Measurements from ENCODE around the gene SSU72.
"Not testable (repeated sequence)": the region's sequence is repeated elsewhere in the genome, so short reads cannot be mapped to it uniquely, and the experiment has no call there.

SSU72 gene

DNA sequence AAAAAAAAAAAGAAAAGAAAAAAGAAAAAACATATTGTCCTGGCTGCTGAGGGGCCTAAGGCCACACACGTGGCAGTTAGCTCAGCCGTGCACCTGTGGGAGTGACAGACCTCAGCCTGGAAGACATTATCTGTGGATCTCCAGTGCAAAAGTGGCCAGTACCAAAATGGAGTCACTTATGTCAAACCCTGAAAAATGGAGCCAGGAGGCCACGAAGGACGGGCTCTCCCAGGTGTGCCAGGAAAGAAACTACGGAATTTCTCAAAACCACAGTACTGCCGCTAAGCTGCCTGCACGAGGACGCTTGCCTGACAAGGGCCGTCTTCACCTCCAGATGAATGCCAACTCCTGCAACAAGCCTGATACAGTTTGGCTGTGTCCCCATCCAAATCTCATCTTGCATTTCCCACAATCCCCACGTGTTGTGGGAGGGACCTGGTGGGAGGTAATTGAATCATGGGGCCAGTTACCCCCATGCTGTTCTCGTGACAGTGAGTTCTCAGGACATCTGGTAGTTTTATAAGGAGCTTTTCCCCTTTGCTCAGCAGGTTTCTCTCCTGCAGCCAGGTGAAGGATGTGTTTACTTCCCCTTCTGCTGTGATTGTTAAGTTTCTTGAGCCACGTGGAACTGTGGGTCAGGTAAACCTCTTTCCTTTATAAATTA lies 35.3 kb upstream of the SSU72 start:
- no peak for DNase-seq

DNA sequence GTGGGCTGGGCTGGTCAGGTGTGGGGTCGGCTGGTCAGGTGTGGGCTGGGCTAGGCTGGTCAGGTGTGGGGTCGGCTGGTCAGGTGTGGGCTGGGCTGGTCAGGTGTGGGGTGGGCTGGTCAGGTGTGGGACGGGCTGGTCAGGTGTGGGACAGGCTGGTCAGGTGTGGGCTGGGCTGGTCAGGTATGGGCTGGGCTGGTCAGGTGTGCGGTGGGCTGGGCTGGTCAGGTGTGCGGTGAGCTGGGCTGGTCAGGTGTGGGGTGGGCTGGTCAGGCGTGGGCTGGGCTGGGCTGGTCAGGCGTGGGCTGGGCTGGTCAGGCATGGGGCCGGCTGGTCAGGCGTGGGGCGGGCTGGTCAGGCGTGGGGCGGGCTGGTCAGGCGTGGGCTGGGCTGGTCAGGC lies 31.6 kb upstream of the SSU72 start:
- DNase-seq: no peak

- DNase-seq: no peak
Observed at GRCh38 chr1:1605724-1606123, 31.1 kb upstream of the SSU72 start.

GRCh38 chr1:1605034-1605591 lies 30.4 kb upstream of the SSU72 start:
- DNase-seq: peak in 1 of 2 experiments; percentile 21

- DNase-seq: no peak
Observed at GRCh38 chr1:1604374-1605033, 29.8 kb upstream of the SSU72 start.

DNA sequence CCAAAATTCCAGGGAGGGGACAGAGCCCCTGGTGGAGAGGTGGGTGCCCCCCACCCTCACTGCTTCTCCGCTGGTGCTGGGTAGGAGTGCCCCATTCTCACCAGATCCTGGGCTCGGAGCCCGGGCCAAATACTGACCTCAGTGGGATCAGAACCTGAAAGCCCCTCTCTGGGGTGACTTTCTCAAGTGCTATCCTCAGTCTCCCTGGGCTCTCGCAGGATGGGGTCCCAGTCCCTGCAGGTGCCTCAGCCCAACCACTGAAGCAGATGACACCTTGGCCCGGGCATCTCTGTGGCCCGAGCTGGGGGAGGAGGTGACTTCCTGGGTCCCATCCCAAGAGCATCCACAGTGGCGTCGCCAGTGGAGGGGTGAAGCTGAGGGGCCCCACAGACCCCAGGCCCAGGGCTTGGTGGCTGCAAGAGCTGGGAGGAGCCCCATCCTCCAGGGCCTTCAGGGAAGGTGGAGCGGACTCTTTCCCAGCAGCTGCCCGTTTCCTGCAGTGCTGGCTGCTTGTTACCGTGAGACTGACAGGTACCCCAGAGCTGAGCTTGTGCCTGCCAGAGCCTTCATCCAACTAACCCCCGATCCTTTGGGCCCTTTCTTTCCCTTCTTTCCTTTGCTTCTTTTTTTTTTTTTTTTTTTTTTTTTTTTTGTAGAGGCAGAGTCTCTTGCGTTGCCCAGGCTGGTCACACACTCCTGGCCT lies 29.2 kb upstream of the SSU72 start:
- no peak for DNase-seq

GRCh38 chr1:1602968-1603506 lies 28.4 kb upstream of the SSU72 start:
- DNase-seq: no peak

- DNase-seq: no peak
Observed at GRCh38 chr1:1602304-1602967, 27.8 kb upstream of the SSU72 start.

- DNase-seq: no peak
Observed at GRCh38 chr1:1601564-1602303, 27.1 kb upstream of the SSU72 start.

GRCh38 chr1:1600861-1601563 lies 26.3 kb upstream of the SSU72 start:
- DNase-seq: no peak

DNA sequence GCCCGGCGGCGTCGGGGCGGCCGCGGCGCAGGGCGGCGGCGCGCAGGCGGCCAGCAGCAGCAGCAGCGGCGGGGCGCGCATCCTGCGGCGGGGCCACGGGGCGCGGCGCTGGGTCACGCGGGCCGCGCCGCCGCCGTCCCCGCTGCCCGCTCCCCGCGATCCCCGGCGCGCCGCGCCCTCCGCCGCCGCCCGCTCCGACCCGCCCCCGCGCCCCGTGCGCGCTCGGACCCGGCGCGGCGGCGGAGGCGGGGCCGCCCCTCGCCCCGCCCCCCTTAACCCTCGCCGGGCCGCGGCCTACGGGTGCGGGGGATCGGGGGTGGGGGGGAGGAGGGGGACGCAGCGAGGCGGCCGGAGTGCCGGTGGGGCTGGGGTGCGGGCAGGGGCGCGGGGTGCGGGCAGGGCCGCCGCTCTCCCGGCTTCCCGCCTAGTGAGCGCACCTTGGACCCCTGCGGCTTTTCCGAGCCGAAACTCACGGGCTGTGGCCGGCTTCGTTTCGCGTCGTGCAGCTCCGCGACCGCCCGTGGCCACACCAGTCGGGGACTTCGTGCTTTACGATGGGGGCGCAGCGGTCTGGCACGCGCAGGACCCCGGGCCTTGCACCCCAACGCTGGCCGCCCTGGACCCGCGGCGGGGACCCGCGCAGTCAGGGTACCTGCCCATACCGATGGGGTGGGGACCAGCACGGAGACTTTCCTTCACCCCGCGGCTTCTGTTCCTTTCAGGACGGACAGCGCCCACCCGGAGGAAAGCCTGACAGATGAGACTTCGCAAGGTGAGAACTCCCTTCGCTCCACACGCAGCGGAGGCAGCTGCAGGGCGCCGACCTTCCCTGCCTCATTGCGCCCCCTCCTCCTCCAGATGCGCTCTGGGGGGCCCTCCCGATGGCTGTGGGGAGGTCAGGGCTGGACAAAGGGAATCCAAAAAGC lies 25.5 kb upstream of the SSU72 start, which contains the start of gene FNDC10:
Gene FNDC10, minus strand, starts transcription at position 201 of the 926 bp plus-strand sequence. Its CDS starts 120 bp downstream, at position 81.
- no peak for DNase-seq

DNA sequence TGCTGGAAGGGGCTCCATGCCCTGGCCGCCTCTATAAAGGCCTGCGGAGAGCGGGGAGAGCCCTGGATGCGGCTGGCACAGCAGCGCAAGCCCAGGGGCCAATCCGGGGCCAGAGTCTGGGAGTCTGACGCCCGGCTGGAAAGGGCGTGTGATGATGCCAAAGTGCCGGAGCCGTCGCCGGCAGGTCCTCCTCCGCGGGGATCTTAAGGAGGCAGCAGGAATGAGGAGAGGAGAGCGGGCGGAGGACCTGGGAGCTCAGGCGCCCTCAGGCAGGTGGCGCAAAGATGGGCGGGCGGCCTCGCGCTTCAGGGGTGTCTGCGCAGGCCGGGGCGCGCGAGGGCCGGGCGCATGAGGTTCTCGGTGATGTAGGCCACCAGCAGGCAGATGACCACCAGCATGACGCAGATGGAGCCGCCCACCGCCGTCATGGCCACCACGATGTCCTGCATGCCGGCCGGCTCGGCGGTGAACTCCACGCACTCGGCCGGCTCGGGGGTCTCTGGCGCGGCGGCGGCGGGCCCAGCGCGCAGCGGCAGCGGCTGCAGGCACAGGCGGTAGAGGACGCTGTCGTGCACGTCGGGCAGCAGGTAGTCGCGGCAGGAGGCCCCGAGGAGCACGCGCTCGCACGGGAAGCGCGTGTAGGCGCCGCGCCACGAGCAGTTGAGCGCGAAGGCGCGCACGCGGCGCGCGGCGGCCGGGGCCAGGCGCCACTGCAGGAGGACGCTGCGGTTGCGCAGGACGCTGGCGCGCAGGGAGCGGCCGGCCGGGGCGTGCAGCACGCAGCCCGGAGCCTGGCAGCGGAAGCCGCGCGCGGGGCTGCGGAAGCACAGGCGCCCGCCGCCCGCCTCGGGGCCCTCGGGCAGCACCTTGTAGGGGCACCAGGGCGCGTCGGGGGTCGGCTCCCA lies 24.6 kb upstream of the SSU72 start:
- peak in 1 of 2 experiments; percentile 57 for DNase-seq

GRCh38 chr1:1598720-1599029 lies 24.0 kb upstream of the SSU72 start:
- no peak for DNase-seq

DNA sequence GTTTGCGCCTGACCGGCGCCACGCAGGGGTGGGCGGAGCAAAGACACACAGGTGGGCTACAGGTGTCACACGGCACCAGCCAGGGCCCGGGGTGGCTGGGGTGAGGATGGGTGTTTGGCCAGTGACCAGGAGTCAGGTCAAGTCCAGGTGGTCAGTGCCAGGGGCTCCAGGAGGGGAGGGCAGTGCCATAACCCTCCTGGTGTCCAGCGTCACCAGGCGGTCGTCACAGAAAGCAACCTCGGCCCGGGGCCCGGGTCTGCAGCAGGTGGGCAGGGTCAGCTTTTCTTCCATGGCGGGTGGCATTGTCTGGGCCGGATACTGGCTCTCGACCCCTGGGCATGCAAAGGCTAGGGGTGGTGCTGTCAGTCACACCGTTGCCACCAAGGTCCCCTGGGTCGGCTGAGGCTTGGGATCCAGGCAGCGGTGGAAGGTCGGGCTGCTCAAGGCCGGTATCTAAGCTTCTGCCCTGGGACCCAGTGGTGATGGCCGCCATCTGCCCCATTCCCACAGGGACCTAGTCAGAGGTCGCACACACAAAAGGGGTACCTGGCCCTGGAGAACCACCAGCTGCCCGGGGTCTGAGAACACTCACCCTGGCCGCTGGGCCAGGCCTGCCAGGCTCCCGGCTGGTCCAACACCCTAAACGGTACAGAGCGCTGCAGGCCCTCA lies 23.5 kb upstream of the SSU72 start:
- no peak for DNase-seq

DNA sequence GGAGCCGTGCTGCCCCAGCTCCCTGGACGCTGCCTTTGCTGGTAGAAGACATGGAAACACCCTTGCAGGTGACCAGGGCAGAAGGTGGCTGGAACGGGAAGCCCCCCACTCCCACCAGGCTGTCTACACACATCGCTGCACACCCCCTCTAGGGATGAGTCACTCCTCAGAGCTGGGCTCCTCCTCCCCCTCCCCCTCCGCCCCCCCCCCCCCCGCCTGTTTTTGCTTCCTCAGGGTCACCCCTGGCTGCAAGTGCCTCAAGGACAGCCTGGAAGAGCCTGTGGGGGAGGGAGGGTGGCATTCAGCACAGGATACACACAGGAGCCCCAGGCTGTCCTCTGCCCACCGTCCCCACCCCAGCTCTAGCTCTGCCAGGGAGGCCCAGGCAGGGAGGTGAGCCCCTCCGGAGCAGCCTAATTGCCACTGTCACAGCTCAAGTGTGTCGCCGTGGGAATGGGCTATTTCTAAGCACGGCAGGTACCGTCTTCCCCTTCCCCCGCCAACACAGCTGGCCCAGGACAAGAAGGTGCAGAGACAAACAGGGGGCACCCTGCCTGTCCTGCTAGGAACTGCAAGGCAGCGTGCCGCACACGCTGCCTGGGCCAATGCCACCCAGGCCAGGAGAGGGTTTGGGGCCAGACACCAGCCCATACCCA lies 22.7 kb upstream of the SSU72 start:
- DNase-seq: peak in 1 of 2 experiments; percentile 43

GRCh38 chr1:1596493-1597274 lies 22.0 kb upstream of the SSU72 start:
- no peak for DNase-seq

- DNase-seq: not testable (repeated sequence)
Observed at GRCh38 chr1:1595341-1595740, 20.7 kb upstream of the SSU72 start.

Measured in activated T-cell treated with anti-CD3 and anti-CD28 coated beads, Interleukin-2, amount 50 U/mL, for 48 hours (primary cell).